IPS DF 19.7 (cell line): Measurements from ENCODE around the gene RTEL1.
"Not testable (repeated sequence)": the region's sequence is repeated elsewhere in the genome, so short reads cannot be mapped to it uniquely, and the experiment has no call there.

Source experiments
- DNase-seq: peaks from one replicate; pipeline ENCODE4 v3.0.0-alpha.2; 2013; ENCODE audit warnings: low read depth, low spot score

Gene RTEL1

DNA sequence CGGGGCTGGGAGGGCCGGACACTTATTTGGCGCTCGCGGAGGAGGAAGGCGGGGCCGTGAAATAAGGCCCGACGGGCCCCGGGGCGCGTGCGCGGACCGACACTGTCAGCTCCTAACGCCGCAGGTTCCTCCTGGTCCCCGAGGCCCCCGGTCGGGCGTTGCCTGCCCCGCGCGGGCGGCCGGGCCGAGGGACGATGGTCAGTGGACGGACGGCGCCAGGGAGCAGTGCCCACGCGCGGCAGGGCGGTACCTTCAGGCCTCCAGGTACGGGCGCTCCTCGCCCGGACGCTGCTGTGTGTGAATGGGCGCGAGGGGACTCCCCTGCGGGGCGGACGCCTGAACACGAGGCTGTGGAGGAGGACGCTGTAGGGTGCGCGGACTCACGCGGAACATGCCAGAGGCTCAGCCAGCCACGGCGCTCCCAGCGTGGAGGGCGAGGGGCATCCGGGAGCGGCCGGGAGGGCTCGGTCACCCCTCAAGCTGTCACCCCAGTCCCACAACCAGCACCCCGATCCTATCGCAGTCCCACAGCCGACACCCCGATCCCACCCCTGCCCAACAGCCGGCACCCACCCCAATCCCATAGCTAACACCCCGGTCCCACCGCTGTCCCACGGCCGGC is 30.9 kb upstream of the RTEL1 start:
- peak; percentile 35 for DNase-seq

DNA sequence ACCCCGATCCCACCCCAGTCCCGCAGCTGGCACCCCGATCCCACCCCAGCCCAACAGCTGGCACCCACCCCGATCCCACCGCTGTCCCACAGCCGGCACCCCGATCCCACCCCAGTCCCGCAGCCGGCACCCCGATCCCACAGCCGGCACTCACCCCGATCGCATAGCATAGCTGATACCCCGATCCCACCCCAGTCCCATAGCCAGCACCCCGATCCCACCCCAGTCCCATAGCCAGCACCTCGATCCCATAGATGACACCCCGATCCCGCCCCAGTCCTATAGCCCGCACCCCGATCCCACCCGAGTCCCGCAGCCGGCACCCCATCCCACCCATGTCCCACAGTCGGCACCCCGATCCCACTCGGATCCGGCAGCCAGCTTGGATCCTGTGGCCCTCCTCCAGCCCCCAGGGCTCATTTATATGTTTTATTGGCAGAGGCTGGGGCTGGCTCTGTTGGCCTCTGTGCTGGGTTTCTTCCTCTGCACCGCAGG is 30.3 kb upstream of the RTEL1 start:
- DNase-seq = no peak

DNA sequence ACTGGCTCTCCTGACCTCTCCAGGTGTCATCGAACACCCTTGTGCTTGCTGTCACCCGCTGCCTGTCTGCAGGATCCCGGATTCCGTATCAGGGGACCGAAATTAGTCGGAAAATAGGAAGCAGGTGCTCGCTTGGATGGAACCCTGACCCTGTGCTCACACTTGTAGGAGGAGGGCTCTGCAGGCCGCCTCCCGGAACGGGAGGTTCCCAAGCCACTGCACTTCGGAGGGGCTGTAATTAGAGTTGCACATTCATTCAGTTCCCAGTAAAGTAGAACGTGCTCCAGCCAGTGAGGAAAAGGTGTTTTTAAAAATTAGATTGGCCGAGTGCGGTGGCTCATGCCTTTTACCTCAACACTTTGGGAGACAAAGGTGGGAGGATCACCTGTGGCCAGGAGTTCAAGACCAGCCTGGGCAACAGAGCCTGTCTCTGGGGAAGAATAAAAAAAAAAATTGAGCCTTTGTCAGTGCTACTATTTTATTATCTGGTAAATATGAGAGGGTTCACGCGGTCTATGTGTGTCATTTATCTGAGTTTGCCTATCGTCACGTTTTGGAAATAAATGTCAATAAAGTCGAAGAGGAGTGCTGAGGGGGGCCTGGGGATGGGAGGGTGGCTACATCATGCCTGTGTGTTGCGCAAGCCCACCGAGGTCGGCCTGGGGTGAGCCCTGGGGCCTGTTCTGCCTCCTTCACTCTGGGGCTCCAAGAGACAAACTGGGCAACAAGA is 29.7 kb upstream of the RTEL1 start:
- no peak for DNase-seq

DNA sequence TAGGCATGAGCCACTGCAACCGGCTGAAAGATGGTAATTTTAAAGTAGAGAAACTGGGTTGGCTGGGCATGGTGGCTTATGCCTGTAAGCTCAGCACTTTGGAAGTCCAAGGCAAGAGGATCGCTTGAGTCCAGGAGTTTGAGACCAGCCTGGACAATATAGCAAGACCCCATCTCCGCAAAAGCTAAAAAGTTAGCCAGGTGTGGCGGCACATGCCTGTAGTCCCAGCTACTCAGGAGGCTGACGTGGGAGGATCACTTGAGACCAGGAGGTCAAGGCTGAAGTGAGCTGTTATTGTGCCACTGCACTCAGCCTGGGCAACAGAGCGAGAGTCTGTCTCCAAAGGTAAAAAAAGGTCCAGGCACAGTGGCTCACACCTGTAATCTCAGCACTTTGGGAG is 27.2 kb upstream of the RTEL1 start:
- not testable (repeated sequence) for DNase-seq

DNA sequence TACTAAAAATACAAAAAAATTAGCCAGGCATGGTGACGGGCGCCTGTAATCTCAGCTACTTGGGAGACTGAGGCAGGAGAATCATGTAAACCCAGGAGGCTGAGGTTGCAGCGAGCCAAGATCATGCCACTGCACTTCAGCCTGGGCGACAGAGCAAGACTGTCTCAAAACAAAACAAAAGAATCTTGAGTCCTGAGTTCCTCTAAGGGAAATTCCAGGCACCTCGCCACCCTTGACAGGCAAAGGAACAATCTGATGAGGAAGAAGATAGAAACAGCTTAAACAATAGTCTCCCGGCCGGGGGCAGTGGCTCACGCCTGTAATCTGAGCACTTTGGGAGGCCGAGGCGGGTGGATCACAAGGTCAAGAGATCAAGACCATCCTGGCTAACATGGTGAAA is 26.7 kb upstream of the RTEL1 start:
- DNase-seq = not testable (repeated sequence)

DNA sequence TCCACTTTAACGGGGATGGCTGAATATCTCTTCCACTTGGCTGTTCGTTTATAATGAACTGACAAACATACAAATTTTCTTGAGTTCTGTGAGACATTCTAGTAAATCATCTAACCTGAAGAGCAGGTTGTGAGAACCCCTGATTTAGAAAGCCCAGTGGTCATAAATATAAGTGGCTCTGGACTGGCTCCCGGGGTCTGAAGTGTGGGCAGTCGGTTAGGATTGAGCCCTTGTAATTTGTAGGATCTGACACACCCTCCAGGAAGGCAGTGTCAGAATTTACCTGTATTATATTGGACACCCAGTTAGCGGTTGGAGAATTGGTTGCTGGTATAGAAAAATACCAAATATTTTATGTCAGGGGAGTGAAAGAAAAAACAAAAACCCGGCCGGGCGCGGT is 24.4 kb upstream of the RTEL1 start:
- no peak for DNase-seq

DNA sequence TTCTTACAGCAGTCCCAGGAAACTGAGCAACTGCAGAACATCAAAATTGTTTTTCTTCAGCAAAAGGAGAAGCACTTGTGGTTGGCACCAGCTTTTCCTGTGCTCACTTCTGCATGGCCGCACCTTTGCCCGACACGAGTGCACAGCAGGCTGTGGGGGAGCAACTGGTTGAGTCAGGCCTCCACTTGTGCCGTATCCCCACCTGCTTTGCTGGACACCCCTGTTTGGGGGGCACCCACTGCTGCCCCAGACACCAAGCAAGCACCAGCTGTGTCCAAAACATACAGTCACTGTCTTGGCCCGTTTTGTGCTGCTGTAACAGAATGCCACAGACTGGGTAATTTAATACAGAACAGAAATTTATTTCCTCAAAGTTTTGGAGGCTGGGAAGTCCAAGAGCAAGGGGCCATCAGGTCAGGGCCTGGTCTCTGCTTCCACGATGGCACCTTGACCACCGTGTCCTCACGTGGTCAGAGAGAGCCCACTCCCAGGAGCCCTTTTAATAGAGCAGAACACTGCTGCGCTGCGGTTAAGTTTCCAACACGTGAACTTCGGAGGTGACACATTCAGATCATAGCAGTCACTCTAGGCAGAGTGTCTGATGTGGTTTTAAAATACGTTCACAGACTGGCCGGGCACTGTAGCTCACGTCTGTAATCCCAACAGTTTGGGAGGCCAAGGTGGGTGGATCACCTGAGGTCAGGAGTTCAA is 22.5 kb upstream of the RTEL1 start:
- DNase-seq = no peak

DNA sequence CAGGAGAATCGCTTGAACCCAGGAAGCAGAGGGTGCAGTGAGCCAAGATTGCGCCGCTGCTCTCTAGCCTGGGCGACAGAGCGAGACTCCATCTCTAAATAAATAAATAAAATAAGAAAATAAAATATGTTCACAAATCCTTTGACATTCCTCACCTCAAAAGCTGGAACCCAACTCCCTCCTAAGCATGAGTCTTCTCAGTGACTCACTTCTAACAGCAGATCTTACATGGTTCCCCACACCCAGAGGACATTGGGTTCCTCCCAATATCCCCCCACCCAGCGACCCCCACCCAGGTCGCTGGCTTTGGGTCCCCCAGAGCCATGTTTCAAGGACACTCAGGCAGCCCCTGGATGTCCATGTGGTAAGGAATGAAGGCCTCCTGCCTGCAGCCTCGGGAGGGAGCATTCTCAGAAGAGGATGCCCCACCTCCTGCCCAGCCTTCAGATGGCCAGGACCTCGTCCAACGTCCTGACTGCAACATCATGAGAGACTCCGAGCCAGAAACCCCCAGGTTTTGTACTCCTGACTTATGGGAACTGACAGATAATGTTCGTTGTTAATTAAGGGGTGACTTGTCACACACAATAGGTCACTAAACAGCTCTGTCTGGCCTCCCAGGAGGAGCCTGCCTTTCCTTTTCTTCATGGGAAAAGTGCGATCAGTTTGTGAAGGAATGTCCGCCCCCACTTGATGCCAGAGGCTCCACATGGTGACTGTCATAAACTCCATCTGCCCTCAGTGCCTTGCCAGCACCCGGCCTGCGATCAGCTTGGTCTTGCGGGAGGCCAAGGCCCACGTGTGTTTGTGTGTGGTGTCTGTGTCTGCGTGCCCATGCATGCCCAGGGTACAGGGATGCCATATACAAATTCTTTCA is 21.1 kb upstream of the RTEL1 start:
- DNase-seq = no peak

DNA sequence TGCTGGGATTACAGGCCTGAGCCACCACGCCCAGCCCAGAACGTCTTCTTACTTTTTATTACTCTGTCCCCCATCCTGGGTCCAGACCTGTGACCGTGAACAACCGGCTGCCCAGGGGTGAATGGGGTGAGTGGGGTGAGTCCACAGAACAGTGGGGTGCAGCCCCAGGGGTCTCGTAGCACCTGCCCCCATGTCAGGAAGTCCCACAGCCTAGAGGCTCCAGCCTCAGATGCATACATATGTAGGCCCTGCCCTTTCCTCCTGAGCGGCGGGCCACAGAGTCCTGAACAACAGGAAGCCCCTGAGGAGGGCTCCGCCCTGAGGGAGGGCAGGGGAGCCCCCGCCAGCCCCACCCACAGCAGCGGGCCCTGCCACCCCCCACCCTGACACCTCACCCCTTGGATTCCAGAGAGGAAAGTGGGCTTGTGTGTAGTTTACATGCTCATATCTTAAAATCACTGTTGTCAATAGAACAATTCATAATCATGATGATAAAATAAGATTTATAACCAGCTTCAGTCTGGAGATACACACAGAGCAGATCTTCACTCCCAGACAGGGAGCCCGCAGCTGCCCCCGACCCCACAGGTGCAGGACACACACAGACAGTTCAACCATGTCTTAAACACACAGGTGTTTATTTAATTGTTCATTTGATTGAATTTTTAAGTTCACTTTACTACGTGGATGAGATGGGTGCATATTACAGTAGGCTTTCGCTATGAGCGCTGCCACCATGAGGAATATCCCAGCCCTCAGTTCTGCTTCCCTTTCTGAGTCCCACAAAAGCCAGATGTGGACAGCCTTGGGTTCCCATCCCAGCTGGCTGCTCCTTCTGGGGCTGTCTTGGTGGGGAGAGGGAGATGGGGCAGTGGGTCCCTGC is 18.8 kb upstream of the RTEL1 start:
- DNase-seq = no peak

DNA sequence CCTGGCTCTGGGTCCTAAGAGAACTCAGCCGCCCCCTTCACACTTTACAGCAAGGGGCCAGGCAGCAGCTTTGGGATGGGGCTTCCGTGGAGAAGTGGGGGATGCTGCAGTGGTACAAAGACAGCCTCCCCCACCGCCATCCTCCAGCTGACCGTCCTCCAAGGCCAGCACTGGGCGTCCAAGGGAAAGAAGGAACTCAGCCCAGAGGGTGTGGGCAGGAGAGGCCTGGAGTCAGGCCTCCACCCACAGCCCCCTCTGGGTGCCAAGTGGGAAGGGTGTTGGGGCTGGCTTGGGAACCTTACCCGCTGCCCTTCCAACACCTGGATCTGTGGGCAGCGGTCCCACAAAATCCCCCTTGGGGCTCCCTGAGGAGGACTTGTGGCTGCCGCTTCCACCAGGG is 18.0 kb upstream of the RTEL1 start:
- DNase-seq = no peak

DNA sequence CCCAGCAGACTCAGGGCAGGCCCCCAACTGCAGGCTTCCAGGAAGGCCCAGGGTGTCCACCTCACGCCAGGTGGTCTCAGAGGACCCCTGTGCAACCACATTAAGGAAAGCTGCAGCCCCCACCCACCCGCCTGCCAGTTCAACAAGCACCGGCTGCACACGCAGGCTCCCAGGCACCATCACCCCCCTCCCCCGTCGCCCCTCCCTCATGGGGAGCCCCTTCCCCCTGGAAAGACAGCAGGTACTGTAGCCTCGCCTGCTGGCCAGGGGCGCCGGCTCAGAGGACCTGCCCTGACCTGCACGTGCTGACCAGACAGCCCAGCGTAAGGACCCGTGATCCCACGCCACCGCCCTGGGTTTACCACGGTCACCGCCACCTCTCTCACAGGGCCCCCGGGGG is 17.4 kb upstream of the RTEL1 start:
- DNase-seq = not testable (repeated sequence)

DNA sequence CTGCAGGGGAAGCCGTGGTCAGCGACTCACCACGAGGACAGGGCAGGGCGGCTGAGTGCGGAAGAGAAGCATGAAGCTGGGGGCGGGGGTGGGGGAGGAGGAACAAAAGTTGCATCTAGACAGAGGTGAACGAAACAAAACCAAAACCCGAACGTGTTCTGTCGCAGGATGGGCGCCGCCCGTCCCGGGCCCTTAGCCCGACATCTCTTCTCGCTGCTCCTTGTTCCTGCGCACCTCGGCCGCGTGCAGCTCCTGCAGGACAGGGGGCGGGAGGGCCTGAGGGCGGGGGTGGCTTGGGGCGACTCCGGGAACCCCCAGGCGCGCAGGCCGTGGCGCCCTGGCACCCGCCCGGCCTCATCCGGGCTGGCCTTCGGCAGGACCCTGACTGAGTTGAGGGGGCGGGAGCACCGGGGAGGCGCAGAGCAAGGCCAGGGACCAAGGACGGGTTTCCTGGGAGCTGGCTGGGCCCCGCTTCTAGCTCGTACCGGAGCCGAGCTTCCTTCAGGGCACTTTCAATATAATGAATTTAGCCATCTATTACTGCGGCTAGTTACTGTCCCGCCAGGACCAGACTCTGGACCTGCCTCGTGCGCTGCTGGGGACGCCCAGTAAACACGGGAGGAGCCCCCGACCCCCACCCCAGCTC is 16.8 kb upstream of the RTEL1 start:
- DNase-seq = no peak

DNA sequence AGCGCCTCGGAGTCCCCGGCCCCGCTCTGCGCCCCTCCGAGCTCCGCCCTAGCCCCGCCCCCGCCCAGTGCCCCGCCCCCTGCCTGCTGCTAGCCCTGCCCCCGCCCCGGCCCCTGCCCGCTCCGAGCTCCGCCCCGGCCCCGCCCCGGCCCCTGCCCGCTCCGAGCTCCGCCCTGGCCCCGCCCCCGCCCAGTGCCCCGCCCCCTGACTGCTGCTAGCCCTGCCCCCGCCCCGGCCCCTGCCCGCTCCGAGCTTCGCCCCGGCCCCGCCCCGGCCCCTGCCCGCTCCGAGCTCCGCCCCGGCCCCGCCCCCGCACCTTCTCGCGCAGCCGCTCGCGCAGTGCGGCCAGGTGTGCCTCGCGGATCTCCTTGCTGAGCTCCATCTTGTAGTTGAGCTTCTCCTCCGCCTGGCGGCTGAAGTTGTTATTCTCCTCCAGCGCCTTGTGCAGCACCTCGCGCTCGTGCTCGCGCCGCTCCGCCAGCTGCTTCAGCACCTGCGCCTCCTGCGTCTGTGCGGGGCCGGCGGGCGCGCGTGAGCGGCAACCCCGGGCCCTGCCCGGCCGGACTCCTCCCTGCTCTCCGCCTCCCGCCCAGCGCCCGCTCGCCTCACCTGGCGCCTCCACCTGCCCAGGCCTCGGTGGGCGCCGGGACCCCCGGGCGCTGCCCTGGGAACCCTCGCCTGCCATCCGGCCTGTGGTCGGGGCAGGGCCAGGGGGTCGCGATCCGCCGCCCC is 16.2 kb upstream of the RTEL1 start:
- DNase-seq = peak; percentile 71

DNA sequence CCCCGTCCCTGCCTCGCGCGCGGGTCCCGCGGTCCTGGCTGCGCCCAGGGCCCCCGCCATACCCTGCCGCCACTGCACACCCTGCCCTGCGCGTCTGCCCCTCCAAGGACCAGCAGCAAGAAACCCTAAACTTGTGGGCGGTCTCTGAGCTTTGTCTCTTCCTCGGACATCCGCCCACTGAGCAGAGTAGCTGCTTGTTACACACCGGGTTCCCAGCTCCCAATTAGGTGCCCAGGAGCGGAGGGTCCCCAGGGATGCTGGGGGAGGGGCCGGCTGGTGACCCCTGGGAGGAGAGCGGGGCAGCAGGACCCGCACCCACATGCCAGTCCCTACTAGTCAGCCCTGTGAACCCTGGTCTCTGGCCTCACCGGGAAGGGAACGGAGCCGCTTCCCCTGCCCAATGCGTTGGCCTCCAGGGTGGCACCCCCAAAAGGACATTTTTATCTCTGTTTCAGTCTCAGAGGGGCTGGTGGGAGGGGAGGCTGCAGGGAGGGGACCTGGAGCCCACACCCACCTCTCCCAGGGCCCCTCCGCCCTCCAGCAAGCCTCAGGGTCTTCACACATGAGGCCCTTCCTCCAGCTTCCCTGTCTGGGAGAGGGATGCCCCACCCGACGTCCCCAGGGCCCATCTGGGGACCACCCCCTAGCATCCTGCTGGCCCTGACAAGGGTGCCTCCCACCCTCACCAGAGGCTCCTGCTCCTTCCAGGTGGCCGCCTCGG is 15.4 kb upstream of the RTEL1 start:
- no peak for DNase-seq

DNA sequence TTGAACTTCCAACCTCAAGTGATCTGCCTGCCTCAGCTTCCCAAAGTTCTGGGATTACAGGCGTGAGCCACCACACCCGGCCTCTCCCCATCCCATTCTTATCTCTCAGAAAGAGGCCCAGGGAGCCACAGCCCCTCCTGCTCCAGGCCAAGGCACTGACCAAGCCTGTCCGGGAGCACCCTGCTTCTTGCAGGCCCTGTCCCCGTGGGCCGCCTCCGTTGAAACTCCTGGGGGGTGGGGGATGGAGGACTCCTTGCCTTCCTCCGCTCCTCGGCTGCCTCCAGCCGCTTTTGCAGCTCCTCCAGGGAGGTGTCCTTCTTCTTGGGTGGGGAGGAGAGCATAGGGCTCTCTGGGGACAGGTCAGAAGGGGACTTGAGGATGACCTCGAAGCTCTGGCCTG is 14.6 kb upstream of the RTEL1 start:
- no peak for DNase-seq

DNA sequence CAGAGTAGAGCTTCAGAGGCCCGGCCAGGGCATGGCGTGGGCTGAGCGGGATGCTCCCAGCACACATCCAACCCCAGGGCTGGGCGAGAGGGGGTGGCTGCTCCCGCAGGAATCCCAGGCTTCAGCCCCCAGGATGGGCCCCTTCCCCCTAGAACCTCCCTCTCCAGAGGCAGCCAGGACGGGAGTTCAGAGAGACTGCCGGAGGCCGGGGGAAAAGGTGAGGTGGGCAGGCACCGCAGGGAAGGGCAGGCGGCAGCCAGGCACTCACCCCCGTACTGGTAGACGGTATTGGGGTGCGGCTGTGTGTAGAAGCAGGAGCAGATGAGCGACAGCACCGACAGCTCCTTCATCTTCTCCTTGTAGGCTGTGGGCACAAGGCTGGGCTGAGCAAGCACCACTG is 14.2 kb upstream of the RTEL1 start:
- no peak for DNase-seq

DNA sequence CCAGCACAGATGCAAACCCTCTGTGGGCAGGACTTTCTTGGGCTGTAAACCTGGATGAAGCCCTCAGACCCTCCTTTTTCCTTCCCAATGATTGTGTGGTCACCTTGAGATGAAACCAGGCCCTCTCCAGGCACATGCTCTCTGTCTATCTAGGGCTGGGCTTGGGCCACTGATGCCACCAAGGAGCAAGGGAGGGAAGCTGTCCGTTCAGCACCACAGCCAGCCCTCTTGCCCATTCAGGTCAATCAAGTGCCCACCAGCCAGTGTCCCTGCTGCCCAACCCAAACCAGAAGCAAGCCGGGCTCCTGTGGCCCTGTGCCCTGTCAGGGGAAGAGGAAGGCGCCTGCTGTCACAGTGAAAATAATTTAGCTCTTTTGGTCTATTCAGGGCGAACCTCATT is 12.9 kb upstream of the RTEL1 start:
- no peak for DNase-seq

DNA sequence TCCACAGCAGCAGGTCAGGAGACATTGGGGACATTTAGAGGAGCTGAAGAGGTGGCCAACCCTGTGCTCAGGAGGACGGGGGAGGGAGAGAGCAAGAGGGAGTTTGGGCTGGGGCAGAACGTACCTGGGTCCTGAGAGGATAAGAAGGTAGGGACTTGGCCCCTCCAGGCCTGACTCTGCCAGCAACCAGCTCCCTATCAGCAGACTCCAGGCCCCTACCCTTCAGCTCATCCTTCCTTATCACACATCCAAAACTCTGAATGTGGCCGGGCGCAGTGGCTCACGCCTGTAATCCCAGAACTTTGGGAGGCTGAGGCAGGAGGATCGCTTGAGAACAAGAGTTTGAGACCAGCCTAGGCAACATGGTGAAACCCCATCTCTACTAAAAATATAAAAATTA is 9.9 kb upstream of the RTEL1 start:
- no peak for DNase-seq
